Tibial nerve (tissue), 4 donors: Measurements from ENCODE around the gene RO60. TPM values are rescaled to one million over a fixed set of nuclear protein-coding genes. Genes with fewer than 3 reads are reported as not detected.

Experiments
- DNase-seq, 2 donors: peaks; one replicate each; pipeline ENCODE4 v3.0.0-alpha.2; 2019; ENCODE audit warnings: low spot score in 2 of 2
- H3K27ac ChIP-seq, 4 donors: fragments of 200-600 bp; sonication (generic) in 3 of 4; one replicate each; pipeline ENCODE4 v1.5.1; 2017 to 2019; ENCODE audit warnings: mild to moderate bottlenecking in 1 of 4
- H3K27me3 ChIP-seq, 2 donors: fragments of 200-600 bp; sonication (generic) in 1 of 2; one replicate each; pipeline versions ENCODE4 v1.5.1 to v1.6.0; 2017 to 2019
- H3K36me3 ChIP-seq, 3 donors: fragments of 200-600 bp; sonication (generic); one replicate each; pipeline ENCODE4 v1.5.1; 2018 to 2019
- H3K4me1 ChIP-seq, 4 donors: fragments of 200-600 bp; sonication (generic) in 3 of 4; one replicate each; pipeline ENCODE4 v1.5.1; 2017 to 2019
- H3K4me3 ChIP-seq, 4 donors: fragments of 200-600 bp; sonication (generic) in 3 of 4; one replicate each; pipeline ENCODE4 v1.5.1; 2017 to 2019; ENCODE audit warnings: mild to moderate bottlenecking in 1 of 4, moderate library complexity in 1 of 4
- H3K9me3 ChIP-seq, 4 donors: fragments of 200-600 bp; sonication (generic) in 3 of 4; one replicate each; pipeline ENCODE4 v1.5.1; 2017 to 2019
- CTCF ChIP-seq, 5 experiments: fragments of 200-600 bp in 3 of 5; fragments of 450-650 bp in 2 of 5; sonication (generic) in 3 of 5; IDR thresholded peaks; one replicate each; pipeline ENCODE4 v1.5.1; 2016 to 2019; ENCODE audit warnings: antibody characterized with exemption in 5 of 5, mild to moderate bottlenecking in 3 of 5, moderate library complexity in 2 of 5
- EP300 ChIP-seq, 2 donors: sonication (generic); formaldehyde crosslinking; IDR thresholded peaks; one replicate each; pipeline ENCODE4 v1.6.1; 2017; ENCODE audit warnings: antibody characterized with exemption in 2 of 2, mild to moderate bottlenecking in 1 of 2
- POLR2A ChIP-seq, 2 donors: fragments of 450-650 bp; IDR thresholded peaks; one replicate each; pipeline ENCODE4 v1.6.1; 2017; ENCODE audit warnings: antibody characterized with exemption in 2 of 2, mild to moderate bottlenecking in 2 of 2, moderate library complexity in 2 of 2
- WGBS, 2 donors: methylation state at CpG; one replicate each; pipeline ENCODE4 v1.1.5; 2018; 5-methylcytosine and 5-hydroxymethylcytosine counted together
- total RNA-seq, 4 donors: library from RNA; depleted of rRNA; stranded (reverse); fragments of >200 nt; gene quantifications; one replicate each; pipeline ENCODE4 v1.1.0, GENCODE V29; 2016

The RO60 gene
- total RNA-seq, 4 donors from 2014 or later: 67.5 to 108 (median 91.3) TPM

GRCh38 chr1:193085263-193085662 is 25.9 kb downstream of the RO60 start:
- WGBS, 2 donors: 74 to 77% methylated on average over 1 of the region's 1 CpG
- no peak for DNase-seq
- TF ChIP-seq POLR2A (IDR thresholded peaks at IDR 0.05) (no peak), EP300 (IDR thresholded peaks at IDR 0.05) (no peak), CTCF (IDR thresholded peaks at IDR 0.05) (no peak)
- Histone ChIP-seq H3K9me3 (no peaks in the 10 kb centered on the region), H3K27ac (no peak overlapping the region), H3K36me3 (peaks cover 0 to 69% (median 7%) of the 10 kb centered on the region in 3 donors), H3K4me1 (peaks cover 0 to 6% (median 0%) of the 10 kb centered on the region in 4 donors), H3K27me3 (no peaks in the 10 kb centered on the region), H3K4me3 (no peak overlapping the region)

- Histone ChIP-seq H3K9me3 (no peaks in the 10 kb centered on the region), H3K36me3 (peaks cover 0 to 61% (median 7%) of the 10 kb centered on the region in 3 donors), H3K4me3 (no peak overlapping the region), H3K4me1 (peaks cover 0 to 6% (median 0%) of the 10 kb centered on the region in 4 donors), H3K27ac (no peak overlapping the region), H3K27me3 (no peaks in the 10 kb centered on the region)
- no peak for TF ChIP-seq CTCF (IDR thresholded peaks at IDR 0.05)
- TF ChIP-seq POLR2A (IDR thresholded peaks at IDR 0.05): no peak
- no peak for TF ChIP-seq EP300 (IDR thresholded peaks at IDR 0.05)
- 86 to 95% methylated on average over 3 of the region's 3 CpGs for WGBS, 2 donors
- DNase-seq: no peak
Measured at GRCh38 chr1:193086342-193086741, 26.9 kb downstream of the RO60 start.

- DNase-seq: no peak
- H3K27me3 ChIP-seq: no peaks in the 10 kb centered on the region
- peaks cover 0 to 6% (median 0%) of the 10 kb centered on the region in 4 donors for H3K4me1 ChIP-seq
- TF ChIP-seq EP300 (IDR thresholded peaks at IDR 0.05): no peak
- no peak for TF ChIP-seq CTCF (IDR thresholded peaks at IDR 0.05)
- no peak for TF ChIP-seq POLR2A (IDR thresholded peaks at IDR 0.05)
- H3K9me3 ChIP-seq: no peaks in the 10 kb centered on the region
- peaks cover 0 to 50% (median under 1%) of the 10 kb centered on the region in 3 donors for H3K36me3 ChIP-seq
- no peak overlapping the region for H3K4me3 ChIP-seq
- H3K27ac ChIP-seq: no peak overlapping the region
- WGBS, 2 donors: 50 to 54% methylated on average over 3 of the region's 3 CpGs
Measured at GRCh38 chr1:193087893-193088292, 28.5 kb downstream of the RO60 start.

- no peaks in the 10 kb centered on the region for H3K27me3 ChIP-seq
- H3K27ac ChIP-seq: no peak overlapping the region
- H3K9me3 ChIP-seq: no peaks in the 10 kb centered on the region
- no peak overlapping the region for H3K4me3 ChIP-seq
- H3K36me3 ChIP-seq: peaks cover 0 to 54% (median 0%) of the 10 kb centered on the region in 3 donors
- 69 to 84% methylated on average over 1 of the region's 1 CpG for WGBS, 2 donors
- H3K4me1 ChIP-seq: no peaks in the 10 kb centered on the region
- TF ChIP-seq POLR2A (IDR thresholded peaks at IDR 0.05): no peak
- TF ChIP-seq CTCF (IDR thresholded peaks at IDR 0.05): no peak
- no peak for TF ChIP-seq EP300 (IDR thresholded peaks at IDR 0.05)
- no peak for DNase-seq
Measured at GRCh38 chr1:193090865-193091264, 31.5 kb downstream of the RO60 start.

- TF ChIP-seq CTCF (IDR thresholded peaks at IDR 0.05) (no peak), POLR2A (IDR thresholded peaks at IDR 0.05) (no peak), EP300 (IDR thresholded peaks at IDR 0.05) (no peak)
- WGBS, 2 donors: 93 to 95% methylated on average over 11 of the region's 11 CpGs
- no peak for DNase-seq
- H3K4me3 ChIP-seq: no peak overlapping the region
- no peaks in the 10 kb centered on the region for H3K4me1 ChIP-seq
- peaks cover 0 to 78% (median 0%) of the 10 kb centered on the region in 3 donors for H3K36me3 ChIP-seq
- no peaks in the 10 kb centered on the region for H3K9me3 ChIP-seq
- H3K27ac ChIP-seq: no peak overlapping the region
- no peaks in the 10 kb centered on the region for H3K27me3 ChIP-seq
Measured at GRCh38 chr1:193094112-193094511, 34.7 kb downstream of the RO60 start.
